ENCODE data around the gene NR1H2. TPM values are rescaled to one million over a fixed set of nuclear protein-coding genes. Genes with fewer than 3 reads are reported as not detected.
A peak's percentile ranks its signal among the peaks of the same experiment; 100 is the strongest.
"Not testable (repeated sequence)": the region's sequence is repeated elsewhere in the genome, so short reads cannot be mapped to it uniquely, and the experiment has no call there.

NR1H2 gene
- total and polyA plus RNA-seq, 12 donors, result 64.0 to 125 (median 74.9) TPM

GRCh38 chr19:50349277-50350057 lies 26.8 kb upstream of the NR1H2 start:
- intact Hi-C loops (cut with DNase I), result no loop called here
- no peak overlapping the region for H3K4me3 ChIP-seq
- 60 to 62% methylated on average over 22 of the region's 22 CpGs for whole genome bisulfite sequencing, 2 donors
- H3K27me3 ChIP-seq, result no peaks in the 10 kb centered on the region
- ATAC-seq (no peak), DNase-seq (no peak)
- peaks cover 0 to 5% (median 0%) of the 10 kb centered on the region in 9 donors for H3K4me1 ChIP-seq
- no peak overlapping the region for H3K27ac ChIP-seq
- no peaks in the 10 kb centered on the region for H3K36me3 ChIP-seq
- H3K9me3 ChIP-seq, result peaks cover 0 to 10% (median 8%) of the 10 kb centered on the region in 11 donors
- TF ChIP-seq, protein P1, sequence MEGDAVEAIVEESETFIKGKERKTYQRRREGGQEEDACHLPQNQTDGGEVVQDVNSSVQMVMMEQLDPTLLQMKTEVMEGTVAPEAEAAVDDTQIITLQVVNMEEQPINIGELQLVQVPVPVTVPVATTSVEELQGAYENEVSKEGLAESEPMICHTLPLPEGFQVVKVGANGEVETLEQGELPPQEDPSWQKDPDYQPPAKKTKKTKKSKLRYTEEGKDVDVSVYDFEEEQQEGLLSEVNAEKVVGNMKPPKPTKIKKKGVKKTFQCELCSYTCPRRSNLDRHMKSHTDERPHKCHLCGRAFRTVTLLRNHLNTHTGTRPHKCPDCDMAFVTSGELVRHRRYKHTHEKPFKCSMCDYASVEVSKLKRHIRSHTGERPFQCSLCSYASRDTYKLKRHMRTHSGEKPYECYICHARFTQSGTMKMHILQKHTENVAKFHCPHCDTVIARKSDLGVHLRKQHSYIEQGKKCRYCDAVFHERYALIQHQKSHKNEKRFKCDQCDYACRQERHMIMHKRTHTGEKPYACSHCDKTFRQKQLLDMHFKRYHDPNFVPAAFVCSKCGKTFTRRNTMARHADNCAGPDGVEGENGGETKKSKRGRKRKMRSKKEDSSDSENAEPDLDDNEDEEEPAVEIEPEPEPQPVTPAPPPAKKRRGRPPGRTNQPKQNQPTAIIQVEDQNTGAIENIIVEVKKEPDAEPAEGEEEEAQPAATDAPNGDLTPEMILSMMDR (IDR thresholded peaks at IDR 0.05), result no peak

DNA sequence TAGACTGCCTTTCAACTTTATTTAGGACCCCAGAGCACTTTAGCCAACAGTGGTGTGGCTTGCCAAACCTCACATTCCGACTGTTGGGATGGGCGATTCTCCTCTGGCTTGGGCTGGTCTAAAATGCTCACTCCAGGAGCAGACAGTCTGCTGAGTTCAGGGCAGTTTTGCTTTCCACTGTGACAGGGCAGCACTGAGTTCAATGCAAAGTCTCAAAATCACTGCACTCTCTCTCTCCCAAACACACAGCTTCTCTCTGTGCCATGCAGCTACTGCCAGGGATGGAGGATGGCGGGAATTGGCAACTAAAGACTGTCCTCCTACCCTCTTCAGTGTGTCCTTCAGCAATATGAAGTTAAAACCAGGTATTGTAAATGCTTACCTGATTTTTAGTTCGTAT lies 24.0 kb upstream of the NR1H2 start:
- ATAC-seq, result no peak
- intact Hi-C loops (cut with DNase I), result no loop called here
- WGBS, 2 donors, result 52 to 61% methylated on average over 4 of the region's 4 CpGs

GRCh38 chr19:50353487-50353880 lies 22.8 kb upstream of the NR1H2 start:
- 87 to 95% methylated on average over 7 of the region's 7 CpGs for WGBS, 2 donors
- H3K36me3 ChIP-seq; DNase-seq; H3K27me3 ChIP-seq; intact Hi-C loops (cut with DNase I); H3K4me3 ChIP-seq; ATAC-seq; H3K9me3 ChIP-seq; H3K27ac ChIP-seq: not testable (repeated sequence)
- H3K4me1 ChIP-seq, result peaks cover 0 to 18% (median 4%) of the 10 kb centered on the region in 9 donors

More for the DNA sequence above, 24.0 kb upstream of the NR1H2 start:
- H3K9me3 ChIP-seq, result no peaks in the 10 kb centered on the region
- no peaks in the 10 kb centered on the region for H3K36me3 ChIP-seq
- peaks cover 0 to 6% (median 0%) of the 10 kb centered on the region in 9 donors for H3K4me1 ChIP-seq
- DNase-seq, result no peak
- no peak overlapping the region for H3K27ac ChIP-seq
- H3K4me3 ChIP-seq, result no peak overlapping the region
- H3K27me3 ChIP-seq, result no peaks in the 10 kb centered on the region
- TF ChIP-seq, protein P1 (IDR thresholded peaks at IDR 0.05), result no peak

DNA sequence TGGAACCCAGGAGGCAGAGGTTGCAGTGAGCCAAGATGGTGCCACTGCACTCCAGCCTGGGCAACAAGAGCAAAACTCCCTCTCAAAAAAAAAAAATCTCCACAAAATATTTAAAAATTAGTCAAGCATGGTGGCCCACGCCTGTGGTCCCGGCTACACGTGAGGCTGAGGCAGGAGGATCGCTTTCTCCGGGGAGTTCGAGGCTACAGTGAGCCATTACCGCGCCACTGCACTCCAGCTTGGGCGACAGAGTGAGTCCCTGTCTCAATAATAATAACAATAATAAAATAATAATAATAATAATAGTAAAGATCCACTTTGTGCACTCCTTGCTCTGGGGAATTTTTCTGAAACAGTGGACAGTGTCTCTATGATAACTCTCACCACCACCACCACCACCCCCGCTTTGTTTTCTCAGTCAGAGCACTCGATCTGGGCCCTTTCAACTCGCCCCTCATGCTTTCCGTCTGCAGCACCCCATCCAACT lies 19.5 kb upstream of the NR1H2 start:
- intact Hi-C loops (cut with DNase I), result loop anchor here in 6 of 10 donors (1.0 to 5.0 kb wide), 6 partner anchors 61 to 566 kb away; partner anchors contain the start of gene SPIB (in 2 of the 6)
- H3K27me3 ChIP-seq, result no peaks in the 10 kb centered on the region
- DNase-seq, result no peak
- H3K4me1 ChIP-seq, result peaks cover 0 to 16% (median 8%) of the 10 kb centered on the region in 9 donors
- 32 to 40% methylated on average over 13 of the region's 13 CpGs for WGBS, 2 donors
- H3K9me3 ChIP-seq, result no peaks in the 10 kb centered on the region
- TF ChIP-seq, protein P1 (IDR thresholded peaks at IDR 0.05), result no peak
- H3K27ac ChIP-seq, result peak overlapping the region in 2 of 10 donors; percentile 85
- H3K4me3 ChIP-seq, result peak overlapping the region in 5 of 10 donors; percentile 55 to 63 (median 59)
- ATAC-seq, result no peak
- H3K36me3 ChIP-seq, result no peaks in the 10 kb centered on the region
